Activated CD8-positive, alpha-beta memory T cell treated with anti-CD3 and anti-CD28 coated beads for 36 hours (primary cell): ENCODE data around the gene PNMT. TPM values are rescaled to one million over a fixed set of nuclear protein-coding genes. Genes with fewer than 3 reads are reported as not detected.
"Not testable (repeated sequence)": the region's sequence is repeated elsewhere in the genome, so short reads cannot be mapped to it uniquely, and the experiment has no call there.

Experiments
- CTCF ChIA-PET: fragments of 350-600 bp; sonication (Branson Sonifier 250); formaldehyde crosslinking; loops from one replicate; lab custom pipeline; 2021; ENCODE audit warnings: antibody characterized with exemption; lab: Charles Lee
- POLR2A ChIA-PET: fragments of 350-600 bp; sonication (Branson Sonifier 250); formaldehyde crosslinking; loops from one replicate; lab custom pipeline; 2021; ENCODE audit warnings: antibody characterized with exemption; lab: Charles Lee
- total RNA-seq, 2 experiments: library from RNA; stranded (reverse); gene quantifications; one replicate each; pipeline ENCODE4 v1.2.3, GENCODE V29; 2021

Gene PNMT
- total RNA-seq, 2 experiments from 2014 or later: 0.23 TPM; not detected in 1

DNA sequence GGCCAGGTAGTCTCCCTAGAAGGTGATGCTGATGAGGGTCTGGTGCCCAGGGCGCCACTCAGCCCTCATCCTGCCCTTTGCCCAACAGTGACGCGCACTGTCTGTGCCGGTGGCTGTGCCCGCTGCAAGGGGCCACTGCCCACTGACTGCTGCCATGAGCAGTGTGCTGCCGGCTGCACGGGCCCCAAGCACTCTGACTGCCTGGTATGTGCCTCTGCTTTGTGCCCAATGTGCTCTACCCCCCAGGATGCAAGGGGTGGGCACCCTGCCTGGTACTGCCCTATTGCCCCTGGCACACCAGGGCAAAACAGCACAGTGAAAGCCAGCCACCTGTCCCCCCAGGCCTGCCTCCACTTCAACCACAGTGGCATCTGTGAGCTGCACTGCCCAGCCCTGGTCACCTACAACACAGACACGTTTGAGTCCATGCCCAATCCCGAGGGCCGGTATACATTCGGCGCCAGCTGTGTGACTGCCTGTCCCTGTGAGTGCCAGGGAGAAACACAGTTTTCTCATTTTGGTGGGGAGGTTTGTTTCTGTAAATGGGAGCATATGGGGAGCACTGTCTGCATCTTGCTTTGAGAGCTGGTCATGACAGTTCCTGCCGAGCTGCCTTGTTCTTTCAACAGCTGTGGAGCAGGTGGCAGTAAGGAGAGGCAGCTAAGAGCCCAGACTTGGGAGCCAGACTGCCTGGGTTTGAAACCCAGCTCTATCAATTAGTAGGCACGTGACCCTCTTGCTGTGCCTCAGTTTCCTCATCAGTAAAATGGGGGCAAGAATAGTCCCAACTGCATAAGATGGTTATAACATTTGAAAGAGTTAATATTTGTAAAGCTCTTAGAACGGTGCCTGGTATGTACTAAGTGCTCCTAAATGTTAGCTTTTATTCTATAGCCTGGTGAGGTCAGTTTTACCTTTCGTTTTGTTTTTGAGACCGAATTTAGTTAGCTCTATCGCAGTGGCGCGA is 42.0 kb downstream of the PNMT start:
- POLR2A ChIA-PET: no interaction called here
- CTCF ChIA-PET: no interaction called here

DNA sequence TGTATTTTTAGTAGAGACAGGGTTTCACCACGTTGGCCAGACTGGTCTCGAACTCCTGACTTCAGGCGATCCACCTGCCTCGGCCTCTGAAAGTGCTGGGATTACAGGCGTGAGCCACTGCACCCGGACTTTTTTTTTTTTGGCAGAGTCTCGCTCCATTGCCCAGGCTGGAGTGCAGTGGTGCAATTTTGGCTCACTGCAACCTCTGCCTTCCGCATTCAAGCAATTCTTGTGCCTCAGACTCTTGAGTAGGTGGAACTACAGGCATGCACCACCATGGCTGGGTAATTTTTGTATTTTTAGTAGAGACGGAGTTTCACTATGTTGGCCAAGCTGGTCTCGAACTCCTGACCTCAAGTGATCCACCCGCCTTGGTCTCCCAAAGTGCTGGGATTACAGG is 42.8 kb downstream of the PNMT start:
- CTCF ChIA-PET, POLR2A ChIA-PET: not testable (repeated sequence)

DNA sequence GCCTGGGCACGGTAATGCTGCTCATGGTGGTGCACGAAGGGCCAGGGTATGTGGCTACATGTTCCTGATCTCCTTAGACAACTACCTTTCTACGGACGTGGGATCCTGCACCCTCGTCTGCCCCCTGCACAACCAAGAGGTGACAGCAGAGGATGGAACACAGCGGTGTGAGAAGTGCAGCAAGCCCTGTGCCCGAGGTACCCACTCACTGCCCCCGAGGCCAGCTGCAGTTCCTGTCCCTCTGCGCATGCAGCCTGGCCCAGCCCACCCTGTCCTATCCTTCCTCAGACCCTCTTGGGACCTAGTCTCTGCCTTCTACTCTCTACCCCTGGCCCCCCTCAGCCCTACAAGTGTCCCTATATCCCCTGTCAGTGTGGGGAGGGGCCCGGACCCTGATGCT is 43.6 kb downstream of the PNMT start:
- ChIA-PET CTCF (no interaction called here), POLR2A (no interaction called here)

DNA sequence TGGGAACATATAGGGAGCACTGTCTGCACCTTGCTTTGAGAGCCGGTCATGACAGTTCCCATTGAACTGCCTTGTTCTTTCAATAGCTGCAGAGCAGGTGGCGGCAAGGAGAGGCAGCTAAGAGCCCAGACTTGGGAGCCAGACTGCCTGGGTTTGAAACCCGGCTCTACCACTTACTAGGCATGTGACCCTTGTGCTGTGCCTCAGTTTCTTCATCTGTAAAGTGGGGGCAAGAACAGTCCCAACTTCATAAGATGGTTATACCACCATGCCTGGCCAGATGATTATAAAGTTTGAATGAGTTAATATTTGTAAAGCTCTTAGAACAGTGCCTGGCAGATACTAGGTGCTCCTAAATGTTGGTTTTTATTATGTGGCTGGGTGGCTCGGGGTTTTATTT is 46.0 kb downstream of the PNMT start:
- POLR2A ChIA-PET: no interaction called here
- CTCF ChIA-PET: interaction anchor here (1.1 kb wide), 1 partner anchor 93 kb away, joined by 5 read pairs; no protein-coding TSS in a partner anchor

DNA sequence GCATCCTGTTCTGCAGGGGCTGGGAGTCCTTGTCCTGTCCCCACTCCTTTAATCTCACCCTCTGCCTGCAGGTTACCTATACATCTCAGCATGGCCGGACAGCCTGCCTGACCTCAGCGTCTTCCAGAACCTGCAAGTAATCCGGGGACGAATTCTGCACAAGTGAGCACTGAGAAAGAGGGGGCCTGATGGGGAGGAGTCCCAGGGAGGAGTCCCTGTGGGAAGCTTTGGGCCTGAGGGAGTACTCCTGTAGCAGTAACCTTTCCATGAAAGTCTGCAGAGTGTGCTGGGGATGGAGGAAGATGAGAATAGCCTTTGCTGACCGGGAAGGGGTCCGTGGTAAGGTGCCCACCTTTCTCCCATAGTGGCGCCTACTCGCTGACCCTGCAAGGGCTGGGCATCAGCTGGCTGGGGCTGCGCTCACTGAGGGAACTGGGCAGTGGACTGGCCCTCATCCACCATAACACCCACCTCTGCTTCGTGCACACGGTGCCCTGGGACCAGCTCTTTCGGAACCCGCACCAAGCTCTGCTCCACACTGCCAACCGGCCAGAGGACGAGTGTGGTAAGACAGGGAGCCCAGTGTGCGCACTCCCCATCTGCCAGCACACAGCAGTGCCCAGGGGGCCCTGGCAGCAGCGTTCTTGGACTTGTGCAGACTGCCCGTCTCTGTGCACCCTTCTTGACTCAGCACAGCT is 47.3 kb downstream of the PNMT start:
- POLR2A ChIA-PET: no interaction called here
- CTCF ChIA-PET: interaction anchor here (1.0 kb wide), 1 partner anchor 149 kb away, joined by 3 read pairs; no protein-coding TSS in a partner anchor

DNA sequence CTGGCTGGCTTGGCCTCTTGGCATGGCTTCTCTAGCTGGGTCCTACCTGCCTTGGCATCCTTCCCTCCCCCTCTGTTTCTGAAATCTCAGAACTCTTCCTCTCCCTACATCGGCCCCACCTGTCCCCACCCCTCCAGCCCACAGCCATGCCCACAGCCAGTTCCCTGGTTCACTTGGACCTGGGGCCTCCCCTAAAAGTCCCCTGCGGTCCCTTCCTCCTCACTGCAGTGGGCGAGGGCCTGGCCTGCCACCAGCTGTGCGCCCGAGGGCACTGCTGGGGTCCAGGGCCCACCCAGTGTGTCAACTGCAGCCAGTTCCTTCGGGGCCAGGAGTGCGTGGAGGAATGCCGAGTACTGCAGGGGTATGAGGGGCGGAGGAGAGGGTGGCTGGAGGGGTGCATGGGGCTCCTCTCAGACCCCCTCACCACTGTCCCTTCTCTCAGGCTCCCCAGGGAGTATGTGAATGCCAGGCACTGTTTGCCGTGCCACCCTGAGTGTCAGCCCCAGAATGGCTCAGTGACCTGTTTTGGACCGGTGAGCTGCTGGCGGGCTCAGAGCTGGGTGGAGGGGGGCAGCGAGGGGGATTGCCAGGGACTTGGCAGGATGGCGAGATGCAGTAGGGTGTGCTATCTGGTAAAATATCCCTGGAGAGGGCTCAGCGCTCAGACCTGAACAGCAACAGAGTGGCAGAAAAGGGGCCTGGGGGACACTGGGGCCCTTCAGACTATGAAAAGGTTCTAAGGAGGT is 48.0 kb downstream of the PNMT start:
- CTCF ChIA-PET: interaction anchor here (0.9 to 1.1 kb wide), 2 partner anchors 13 to 94 kb away, joined by 3 to 7 read pairs; partner anchors contain the start of gene MIEN1
- POLR2A ChIA-PET: no interaction called here

DNA sequence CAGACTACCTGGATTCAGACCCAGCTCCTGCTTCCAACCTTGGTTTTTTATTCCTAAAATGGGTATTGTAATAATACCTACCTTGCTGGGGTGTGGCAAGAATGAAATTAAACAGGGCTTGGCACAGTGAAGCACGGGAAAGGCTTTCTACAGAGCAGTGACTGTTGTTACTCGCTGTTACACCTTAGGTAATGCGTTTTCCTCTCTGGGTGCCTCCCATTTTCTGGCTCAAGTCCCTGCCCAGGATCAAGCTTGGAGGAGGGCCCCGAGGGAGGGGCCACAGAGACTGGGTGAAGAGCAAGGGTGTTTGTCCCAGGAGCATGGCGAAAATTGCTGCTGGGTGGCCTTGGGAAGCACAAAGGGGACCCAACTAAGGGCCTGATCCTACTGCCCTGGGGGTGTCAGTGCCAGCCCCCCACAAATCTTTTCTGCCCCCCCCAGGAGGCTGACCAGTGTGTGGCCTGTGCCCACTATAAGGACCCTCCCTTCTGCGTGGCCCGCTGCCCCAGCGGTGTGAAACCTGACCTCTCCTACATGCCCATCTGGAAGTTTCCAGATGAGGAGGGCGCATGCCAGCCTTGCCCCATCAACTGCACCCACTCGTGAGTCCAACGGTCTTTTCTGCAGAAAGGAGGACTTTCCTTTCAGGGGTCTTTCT is 48.8 kb downstream of the PNMT start:
- POLR2A ChIA-PET: no interaction called here
- CTCF ChIA-PET: interaction anchor here (0.9 to 1.1 kb wide), 2 partner anchors 13 to 95 kb away, joined by 3 to 7 read pairs; partner anchors contain the start of gene MIEN1

DNA sequence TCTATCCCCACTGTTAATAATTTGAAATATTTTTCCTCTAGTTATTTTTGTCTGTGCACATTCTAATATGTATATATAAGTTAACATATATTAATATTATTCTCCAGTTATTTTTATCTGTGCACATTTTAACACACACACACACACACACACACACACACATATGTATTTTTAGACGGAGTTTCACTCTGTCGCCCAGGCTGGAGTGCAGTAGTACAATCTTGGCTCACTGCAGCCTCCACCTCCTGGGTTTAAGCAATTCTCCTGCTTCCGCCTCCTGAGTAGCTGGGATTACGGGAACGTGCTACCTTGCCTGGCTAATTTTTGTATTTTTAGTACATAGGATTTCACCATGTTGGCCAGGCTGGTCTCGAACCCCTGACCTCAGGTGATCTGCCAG is 49.4 kb downstream of the PNMT start:
- POLR2A ChIA-PET: no interaction called here
- CTCF ChIA-PET: no interaction called here

DNA sequence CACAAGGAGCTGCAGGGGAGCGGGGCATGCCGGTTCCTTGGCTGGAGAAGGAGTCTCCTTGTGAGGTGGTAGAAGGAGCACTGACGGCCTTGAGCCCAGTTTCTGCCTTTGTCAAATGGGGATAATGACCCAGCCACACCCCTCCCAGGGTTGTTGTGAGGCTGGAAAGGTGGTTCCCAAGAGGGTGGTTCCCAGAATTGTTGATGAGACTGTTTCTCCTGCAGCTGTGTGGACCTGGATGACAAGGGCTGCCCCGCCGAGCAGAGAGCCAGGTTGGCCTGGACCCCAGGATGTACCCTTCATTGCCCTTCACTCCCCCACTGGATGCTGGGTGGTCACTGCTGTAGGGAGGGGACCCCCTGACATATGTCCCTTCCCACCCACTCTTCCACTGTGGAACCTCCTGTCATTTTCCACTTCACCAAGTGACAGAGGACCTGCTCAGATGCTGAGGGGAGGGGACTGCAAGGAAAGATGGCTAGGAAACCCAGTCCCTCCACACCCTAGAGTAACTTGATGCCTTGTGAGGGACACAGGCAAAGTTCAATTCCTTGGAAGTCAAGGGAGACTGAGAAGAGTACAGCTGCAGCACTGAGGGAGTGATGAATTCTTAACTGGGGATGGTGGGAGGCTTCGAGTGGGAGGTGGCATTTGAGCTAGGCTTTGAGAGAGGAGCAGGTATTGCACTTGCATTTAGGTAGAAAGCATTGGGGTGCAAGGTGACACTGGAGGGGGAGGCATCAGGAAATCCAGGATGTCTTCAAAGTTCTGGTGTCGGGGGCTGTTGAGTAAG is 51.5 kb downstream of the PNMT start:
- CTCF ChIA-PET: interaction anchor here (1.2 to 2.9 kb wide), 3 partner anchors 10 to 98 kb away, joined by 3 to 9 read pairs (median 8); partner anchors contain the start of gene MIEN1
- POLR2A ChIA-PET: no interaction called here

Other genes with a start within 250 kb of the PNMT start
- 10 to 100 TPM; 79.0 to 81.4 TPM for gene MED1, start 217.2 kb upstream of the PNMT start, total RNA-seq
- gene CDK12, start 207.0 kb upstream of the PNMT start, total RNA-seq: 10 to 100 TPM; 82.7 to 84.4 TPM
- not detected for gene NEUROD2, start 60.5 kb upstream of the PNMT start, total RNA-seq
- not detected for gene PPP1R1B, start 41.5 kb upstream of the PNMT start, total RNA-seq
- 10 to 100 TPM; 59.1 to 62.4 TPM for gene STARD3, start 31.3 kb upstream of the PNMT start, total RNA-seq
- under 1 TPM; 0.82 to 0.92 TPM for gene TCAP, start 3.1 kb upstream of the PNMT start, total RNA-seq
- gene PGAP3, start 19.6 kb downstream of the PNMT start, total RNA-seq: 1 to 10 TPM; 6.6 to 8.6 TPM
- gene ERBB2, start 31.6 kb downstream of the PNMT start, total RNA-seq: 1 to 10 TPM; 3.3 to 3.5 TPM
- gene MIEN1, start 62.1 kb downstream of the PNMT start, total RNA-seq: 10 to 100 TPM; 45.2 to 48.1 TPM
- gene GRB7, start 69.5 kb downstream of the PNMT start, total RNA-seq: not detected
- gene IKZF3, start 195.9 kb downstream of the PNMT start, total RNA-seq: 10 to 100 TPM; 92.3 to 93.0 TPM
- under 1 TPM; 0.42 to 0.44 TPM for gene ZPBP2, start 199.7 kb downstream of the PNMT start, total RNA-seq